ENCODE data around the gene ATAD2B.

Gene ATAD2B

GRCh38 chr2:23901966-23902846 is 24.7 kb downstream of the ATAD2B start:
- TF ChIP-seq ISL1 (CRISPR knock-in tag; IDR thresholded peaks at IDR 0.05) (no peak), CREB5 (CRISPR knock-in tag; IDR thresholded peaks at IDR 0.05; ENCODE audit: low read depth) (no peak), OSR1 (CRISPR knock-in tag; IDR thresholded peaks at IDR 0.05) (no peak), ZNF565 (CRISPR knock-in tag; conservative IDR thresholded peaks at IDR 0.05; ENCODE audit: low read depth) (no peak), RARB (CRISPR knock-in tag; IDR thresholded peaks at IDR 0.05) (no peak), TOX (CRISPR knock-in tag; IDR thresholded peaks at IDR 0.05; ENCODE audit: borderline replicate concordance) (no peak), PPARA (CRISPR knock-in tag; IDR thresholded peaks at IDR 0.05; ENCODE audit: borderline replicate concordance) (no peak), BACH2 (CRISPR knock-in tag; IDR thresholded peaks at IDR 0.05; ENCODE audit: borderline replicate concordance) (no peak), ZFP3 (CRISPR knock-in tag; IDR thresholded peaks at IDR 0.05) (no peak), SNAI2 (CRISPR knock-in tag; IDR thresholded peaks at IDR 0.05) (no peak), GLIS3 (CRISPR knock-in tag; IDR thresholded peaks at IDR 0.05) (no peak), ZNF8 (CRISPR knock-in tag; IDR thresholded peaks at IDR 0.05) (no peak), ESRRG (CRISPR knock-in tag; IDR thresholded peaks at IDR 0.05) (no peak), ZC3H10 (CRISPR knock-in tag; IDR thresholded peaks at IDR 0.05) (no peak)
- TF ChIP-seq, protein P1, sequence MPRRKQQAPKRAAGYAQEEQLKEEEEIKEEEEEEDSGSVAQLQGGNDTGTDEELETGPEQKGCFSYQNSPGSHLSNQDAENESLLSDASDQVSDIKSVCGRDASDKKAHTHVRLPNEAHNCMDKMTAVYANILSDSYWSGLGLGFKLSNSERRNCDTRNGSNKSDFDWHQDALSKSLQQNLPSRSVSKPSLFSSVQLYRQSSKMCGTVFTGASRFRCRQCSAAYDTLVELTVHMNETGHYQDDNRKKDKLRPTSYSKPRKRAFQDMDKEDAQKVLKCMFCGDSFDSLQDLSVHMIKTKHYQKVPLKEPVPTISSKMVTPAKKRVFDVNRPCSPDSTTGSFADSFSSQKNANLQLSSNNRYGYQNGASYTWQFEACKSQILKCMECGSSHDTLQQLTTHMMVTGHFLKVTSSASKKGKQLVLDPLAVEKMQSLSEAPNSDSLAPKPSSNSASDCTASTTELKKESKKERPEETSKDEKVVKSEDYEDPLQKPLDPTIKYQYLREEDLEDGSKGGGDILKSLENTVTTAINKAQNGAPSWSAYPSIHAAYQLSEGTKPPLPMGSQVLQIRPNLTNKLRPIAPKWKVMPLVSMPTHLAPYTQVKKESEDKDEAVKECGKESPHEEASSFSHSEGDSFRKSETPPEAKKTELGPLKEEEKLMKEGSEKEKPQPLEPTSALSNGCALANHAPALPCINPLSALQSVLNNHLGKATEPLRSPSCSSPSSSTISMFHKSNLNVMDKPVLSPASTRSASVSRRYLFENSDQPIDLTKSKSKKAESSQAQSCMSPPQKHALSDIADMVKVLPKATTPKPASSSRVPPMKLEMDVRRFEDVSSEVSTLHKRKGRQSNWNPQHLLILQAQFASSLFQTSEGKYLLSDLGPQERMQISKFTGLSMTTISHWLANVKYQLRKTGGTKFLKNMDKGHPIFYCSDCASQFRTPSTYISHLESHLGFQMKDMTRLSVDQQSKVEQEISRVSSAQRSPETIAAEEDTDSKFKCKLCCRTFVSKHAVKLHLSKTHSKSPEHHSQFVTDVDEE (CRISPR knock-in tag; IDR thresholded peaks at IDR 0.05) = no peak
- TF ChIP-seq, protein P2, sequence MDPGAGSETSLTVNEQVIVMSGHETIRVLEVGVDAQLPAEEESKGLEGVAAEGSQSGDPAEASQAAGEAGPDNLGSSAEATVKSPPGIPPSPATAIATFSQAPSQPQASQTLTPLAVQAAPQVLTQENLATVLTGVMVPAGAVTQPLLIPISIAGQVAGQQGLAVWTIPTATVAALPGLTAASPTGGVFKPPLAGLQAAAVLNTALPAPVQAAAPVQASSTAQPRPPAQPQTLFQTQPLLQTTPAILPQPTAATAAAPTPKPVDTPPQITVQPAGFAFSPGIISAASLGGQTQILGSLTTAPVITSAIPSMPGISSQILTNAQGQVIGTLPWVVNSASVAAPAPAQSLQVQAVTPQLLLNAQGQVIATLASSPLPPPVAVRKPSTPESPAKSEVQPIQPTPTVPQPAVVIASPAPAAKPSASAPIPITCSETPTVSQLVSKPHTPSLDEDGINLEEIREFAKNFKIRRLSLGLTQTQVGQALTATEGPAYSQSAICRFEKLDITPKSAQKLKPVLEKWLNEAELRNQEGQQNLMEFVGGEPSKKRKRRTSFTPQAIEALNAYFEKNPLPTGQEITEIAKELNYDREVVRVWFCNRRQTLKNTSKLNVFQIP (CRISPR knock-in tag; IDR thresholded peaks at IDR 0.05; ENCODE audit: borderline replicate concordance, low read depth) = no peak
- TF ChIP-seq, protein P3, sequence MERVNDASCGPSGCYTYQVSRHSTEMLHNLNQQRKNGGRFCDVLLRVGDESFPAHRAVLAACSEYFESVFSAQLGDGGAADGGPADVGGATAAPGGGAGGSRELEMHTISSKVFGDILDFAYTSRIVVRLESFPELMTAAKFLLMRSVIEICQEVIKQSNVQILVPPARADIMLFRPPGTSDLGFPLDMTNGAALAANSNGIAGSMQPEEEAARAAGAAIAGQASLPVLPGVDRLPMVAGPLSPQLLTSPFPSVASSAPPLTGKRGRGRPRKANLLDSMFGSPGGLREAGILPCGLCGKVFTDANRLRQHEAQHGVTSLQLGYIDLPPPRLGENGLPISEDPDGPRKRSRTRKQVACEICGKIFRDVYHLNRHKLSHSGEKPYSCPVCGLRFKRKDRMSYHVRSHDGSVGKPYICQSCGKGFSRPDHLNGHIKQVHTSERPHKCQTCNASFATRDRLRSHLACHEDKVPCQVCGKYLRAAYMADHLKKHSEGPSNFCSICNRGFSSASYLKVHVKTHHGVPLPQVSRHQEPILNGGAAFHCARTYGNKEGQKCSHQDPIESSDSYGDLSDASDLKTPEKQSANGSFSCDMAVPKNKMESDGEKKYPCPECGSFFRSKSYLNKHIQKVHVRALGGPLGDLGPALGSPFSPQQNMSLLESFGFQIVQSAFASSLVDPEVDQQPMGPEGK (CRISPR knock-in tag; IDR thresholded peaks at IDR 0.05; ENCODE audit: borderline replicate concordance) = no peak
- ATAC-seq = no peak

DNA sequence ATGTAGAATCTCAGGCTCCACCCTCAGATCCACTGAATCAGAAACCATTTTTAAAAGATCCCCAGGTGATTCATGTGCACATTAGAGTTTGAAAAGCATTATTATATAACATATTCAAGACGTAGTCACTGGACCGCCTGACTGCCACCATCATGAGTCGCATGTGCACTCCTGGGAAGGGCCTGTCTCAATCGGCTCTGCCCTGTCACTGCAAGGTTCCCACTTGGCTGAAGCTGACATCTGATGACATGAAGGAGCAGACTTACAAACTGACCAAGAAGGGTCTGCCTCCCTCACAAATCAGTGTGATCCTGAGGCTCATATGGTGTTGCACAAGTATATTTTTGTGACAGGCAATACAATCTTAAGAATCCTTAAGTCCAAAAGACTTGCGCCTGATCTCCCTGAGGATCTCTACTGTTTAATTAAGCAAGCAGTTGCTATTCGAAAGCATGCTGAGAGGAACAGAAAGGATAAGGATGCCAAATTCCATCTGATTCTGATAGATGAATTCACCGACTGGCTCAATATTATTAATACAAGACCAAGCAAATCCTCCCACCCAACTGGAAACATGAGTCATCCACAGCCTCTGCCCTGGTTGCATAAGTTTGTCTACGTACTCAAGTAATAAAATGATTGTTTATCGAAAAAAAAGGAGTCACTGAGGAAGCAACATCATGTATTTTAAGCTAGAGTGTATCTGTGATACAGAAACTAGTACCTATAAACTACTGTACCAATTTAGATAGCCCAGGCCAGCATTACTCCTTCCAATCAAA is 26.2 kb downstream of the ATAD2B start:
- 0 out of 2 replicates have a peak, but pooled peaks have one; percentile 8 for TF ChIP-seq ISL1 (CRISPR knock-in tag; IDR thresholded peaks at IDR 0.05)
- TF ChIP-seq, protein P1 (CRISPR knock-in tag; IDR thresholded peaks at IDR 0.05) = no peak
- ATAC-seq = peak; percentile 57
